Right renal cortex interstitium (tissue), 3 donors: ENCODE results near the gene ZNRF1. TPM values are rescaled to one million over a fixed set of nuclear protein-coding genes. Genes with fewer than 3 reads are reported as not detected.
"Not testable (repeated sequence)": the region's sequence is repeated elsewhere in the genome, so short reads cannot be mapped to it uniquely, and the experiment has no call there.

Experiments
- DNase-seq, 3 donors: peaks; one replicate each; pipeline ENCODE4 v3.0.0-alpha.2; 2013; ENCODE audit warnings: low read depth in 3 of 3, low spot score in 2 of 3
- polyA plus RNA-seq, 3 donors: library from polyadenylated mRNA; unstranded; fragments of 120-200 nt; gene quantifications; one replicate each; pipeline ENCODE4 v1.2.1, GENCODE V29; 2013; ENCODE audit not compliant: insufficient read length in 3 of 3

The ZNRF1 gene
- polyA plus RNA-seq, result 10 to 100 TPM; 28.7 to 29.0 (median 28.7) TPM

GRCh38 chr16:74998481-74999218 is at the start of gene ZNRF1:
Gene ZNRF1 (plus strand): TSS chr16:74999024. CDS start chr16:74999672, 648 bp downstream.
- DNase-seq, result peak in 2 of 3 donors; percentile 65 to 70

DNA sequence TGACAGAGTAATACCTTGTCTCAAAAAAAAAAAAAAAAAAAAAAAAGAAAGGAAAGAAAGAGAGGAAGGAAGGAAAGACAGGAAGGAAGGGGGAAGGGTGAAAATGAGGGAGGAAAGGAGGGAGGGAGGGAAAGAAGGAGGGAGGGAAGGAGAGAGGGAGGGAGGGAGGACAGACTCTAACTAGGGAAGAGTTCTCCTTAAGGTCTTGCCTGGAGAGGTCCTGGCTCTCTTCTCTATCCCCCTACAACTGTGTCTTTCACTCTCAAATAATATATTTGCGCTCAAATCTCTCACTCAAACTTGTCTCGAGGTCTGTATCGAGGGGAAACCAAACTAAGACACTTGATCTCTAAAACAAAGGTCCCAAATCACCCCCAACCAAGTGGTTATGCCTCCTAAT is 49.5 kb upstream of the ZNRF1 start:
- DNase-seq, result no peak

- DNase-seq, result peak in 1 of 3 donors; percentile 19
Observed at GRCh38 chr16:74950511-74950910, 48.3 kb upstream of the ZNRF1 start.

DNA sequence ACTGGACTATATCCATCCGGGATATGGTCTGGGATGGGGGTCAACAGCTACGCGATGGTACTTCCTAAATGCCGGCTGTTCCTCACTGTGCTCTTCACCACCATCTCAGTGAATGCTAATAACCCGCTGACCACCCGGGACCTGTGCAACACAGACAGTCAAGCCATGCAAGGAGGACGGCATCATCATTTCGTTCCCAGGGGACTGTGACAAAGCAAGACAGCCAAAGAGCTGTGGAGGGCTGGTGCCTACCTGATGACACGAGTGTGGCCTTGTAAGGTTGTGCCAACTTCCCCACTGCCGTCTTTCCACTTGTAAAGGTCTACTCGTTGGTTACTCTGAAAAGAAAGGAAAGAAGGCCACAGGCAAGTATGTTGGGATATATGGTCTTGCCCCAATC is 47.6 kb upstream of the ZNRF1 start:
- no peak for DNase-seq

- DNase-seq, result no peak
Observed at GRCh38 chr16:74951681-74952080, 47.1 kb upstream of the ZNRF1 start.

- DNase-seq, result no peak
Observed at GRCh38 chr16:74954763-74955162, 44.1 kb upstream of the ZNRF1 start.

- no peak for DNase-seq
Observed at GRCh38 chr16:74973304-74973703, 25.5 kb upstream of the ZNRF1 start.

DNA sequence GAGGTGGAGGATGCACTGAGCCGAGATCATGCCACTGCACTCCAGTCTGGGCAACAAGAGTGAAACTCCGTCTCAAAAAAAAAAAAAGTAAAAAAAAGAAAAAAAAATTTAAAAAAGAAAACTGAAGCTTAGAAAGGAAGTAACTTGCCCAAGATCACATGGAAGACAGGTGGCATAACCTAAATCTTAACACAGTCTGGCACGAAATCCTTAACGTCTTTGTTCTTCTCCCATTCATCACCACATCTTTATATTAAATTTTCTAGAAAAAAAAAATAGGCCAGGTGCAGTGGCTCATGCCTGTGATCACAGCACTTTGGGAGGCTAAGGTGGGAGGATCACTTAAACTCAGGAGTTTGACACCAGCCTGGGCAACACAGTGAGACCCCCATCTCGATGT is 23.2 kb upstream of the ZNRF1 start:
- DNase-seq, result no peak

- DNase-seq, result no peak
Observed at GRCh38 chr16:74982256-74982655, 16.6 kb upstream of the ZNRF1 start.

GRCh38 chr16:74984194-74984528 is 14.7 kb upstream of the ZNRF1 start:
- no peak for DNase-seq

DNA sequence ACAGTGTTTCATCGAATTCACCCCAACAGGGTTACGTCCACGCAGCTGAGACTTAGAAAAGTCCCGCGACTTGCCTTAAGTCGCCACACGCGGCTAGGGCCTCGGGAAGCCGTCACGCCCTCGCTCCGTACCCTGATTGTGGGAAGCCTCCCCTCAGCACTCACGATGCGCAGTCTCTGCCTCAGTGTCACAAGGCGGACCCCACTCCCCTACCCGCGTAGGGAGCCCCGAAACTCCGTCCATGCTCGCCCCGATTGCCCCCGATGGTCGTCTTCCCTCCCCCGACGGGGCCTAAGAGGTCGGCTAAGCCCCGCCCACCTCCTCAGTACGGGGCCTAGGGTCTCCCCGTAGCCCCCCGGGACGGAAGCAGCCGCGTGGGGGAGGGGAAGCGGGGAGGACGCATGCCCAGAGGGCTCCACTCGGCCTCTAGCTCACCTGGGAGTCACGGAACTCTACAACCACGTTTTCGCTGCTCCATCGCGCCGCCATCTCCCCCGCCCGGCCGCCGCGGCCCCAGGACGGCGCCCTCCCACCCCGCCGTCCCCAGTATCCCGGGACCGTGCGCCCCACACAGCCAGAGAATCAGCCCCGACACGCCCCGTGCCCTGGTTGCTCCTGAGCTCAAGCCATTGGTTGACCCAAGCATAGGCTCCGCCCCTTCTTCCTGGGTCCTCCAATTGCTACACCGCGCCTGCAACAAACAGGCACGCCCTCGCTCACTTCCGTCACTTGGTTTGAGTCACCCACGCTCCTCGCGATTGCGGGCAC is 14.1 kb upstream of the ZNRF1 start, which contains the start of gene WDR59:
TSS of gene WDR59 (minus strand) at position 595 of the 768 bp plus-strand sequence. CDS start at position 489, 106 bp downstream.
- peak; percentile 95 to 100 (median 99) for DNase-seq

DNA sequence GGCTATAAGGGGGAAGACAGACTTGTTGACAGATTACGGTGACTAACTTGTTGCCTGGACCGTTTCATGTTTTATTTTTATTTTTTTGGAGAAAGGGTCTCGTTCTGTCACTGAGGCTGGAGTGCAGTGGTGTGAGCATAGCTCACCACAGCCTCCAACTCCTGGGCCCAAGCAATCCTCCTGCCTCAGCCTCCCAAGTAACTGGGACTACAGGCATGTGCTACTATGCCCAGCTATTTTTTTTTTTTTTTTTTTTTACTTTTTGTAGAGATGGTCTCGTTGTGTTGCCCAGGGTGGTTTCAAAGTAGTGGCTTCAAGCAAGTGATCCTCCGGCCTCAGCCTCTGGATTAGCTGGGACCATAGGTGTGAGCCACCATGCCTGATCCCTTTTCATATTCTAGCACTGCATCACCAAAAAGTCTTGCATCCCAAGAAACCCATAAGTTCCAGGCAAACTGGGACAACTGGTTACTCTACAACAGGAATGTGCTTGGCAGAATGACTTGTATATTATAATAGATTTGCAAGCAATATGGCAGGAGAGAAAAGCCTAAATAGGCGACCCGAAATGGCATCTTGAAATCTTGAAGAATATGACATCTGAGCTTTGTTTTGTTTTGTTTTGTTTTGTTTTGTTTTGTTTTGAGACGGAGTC is 11.7 kb upstream of the ZNRF1 start:
- DNase-seq, result no peak

DNA sequence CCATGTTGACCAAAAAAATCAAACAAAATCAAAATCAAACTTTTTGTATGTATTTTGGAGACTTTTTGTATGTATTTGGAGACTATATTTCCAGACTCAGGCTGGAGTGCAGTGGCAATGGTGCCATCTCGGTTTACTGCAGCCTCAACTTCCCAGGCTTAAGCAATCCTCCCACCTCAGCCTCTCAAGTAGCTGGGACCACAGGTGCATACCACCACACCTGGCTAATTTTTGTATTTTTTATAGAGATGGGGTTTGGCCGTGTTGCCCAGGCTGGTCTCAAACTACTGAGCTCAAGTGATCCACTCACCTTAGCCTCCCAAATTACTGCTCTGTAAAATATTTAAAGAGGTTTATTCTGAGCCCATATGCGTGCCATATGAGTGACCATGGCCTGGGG is 9.0 kb upstream of the ZNRF1 start:
- not testable (repeated sequence) for DNase-seq

DNA sequence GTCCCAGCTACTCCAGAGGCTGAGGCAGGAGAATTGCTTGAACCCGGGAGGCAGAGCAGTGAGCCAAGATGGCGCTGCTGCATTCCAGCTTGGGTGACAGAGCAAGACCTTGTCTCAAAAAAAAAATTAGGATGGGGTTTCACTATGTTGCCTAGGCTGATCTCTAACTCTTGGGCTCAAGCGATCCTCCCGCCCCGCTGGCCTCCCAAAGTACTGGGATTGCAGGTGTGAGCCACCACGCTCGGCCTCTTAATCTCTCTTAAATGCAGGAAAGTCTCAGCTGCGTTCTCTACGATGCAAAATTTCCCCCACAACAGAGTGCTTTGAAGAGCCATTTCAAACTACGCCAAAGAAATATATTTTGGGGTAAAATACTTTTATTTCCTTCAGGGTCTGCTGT is 8.0 kb upstream of the ZNRF1 start:
- no peak for DNase-seq

DNA sequence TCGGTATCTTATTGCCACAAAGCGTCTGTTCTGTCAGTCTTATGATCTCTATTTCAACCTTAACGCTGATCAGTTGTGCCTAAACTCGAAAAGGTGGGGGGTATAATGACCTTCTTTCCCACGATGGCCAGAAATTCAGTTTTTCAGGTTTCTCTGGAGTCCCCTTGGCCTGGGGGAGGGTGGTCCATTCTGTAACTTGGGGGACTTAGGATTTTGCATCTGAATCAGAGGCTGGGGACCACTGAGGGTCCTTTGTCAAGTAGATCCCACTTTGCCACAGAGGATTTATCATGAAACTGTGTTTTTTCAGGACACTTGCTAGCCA is 7.6 kb upstream of the ZNRF1 start:
- DNase-seq, result no peak

- no peak for DNase-seq
Observed at GRCh38 chr16:74991593-74992403, 7.0 kb upstream of the ZNRF1 start.

GRCh38 chr16:74995986-74996385 is 2.8 kb upstream of the ZNRF1 start:
- no peak for DNase-seq

DNA sequence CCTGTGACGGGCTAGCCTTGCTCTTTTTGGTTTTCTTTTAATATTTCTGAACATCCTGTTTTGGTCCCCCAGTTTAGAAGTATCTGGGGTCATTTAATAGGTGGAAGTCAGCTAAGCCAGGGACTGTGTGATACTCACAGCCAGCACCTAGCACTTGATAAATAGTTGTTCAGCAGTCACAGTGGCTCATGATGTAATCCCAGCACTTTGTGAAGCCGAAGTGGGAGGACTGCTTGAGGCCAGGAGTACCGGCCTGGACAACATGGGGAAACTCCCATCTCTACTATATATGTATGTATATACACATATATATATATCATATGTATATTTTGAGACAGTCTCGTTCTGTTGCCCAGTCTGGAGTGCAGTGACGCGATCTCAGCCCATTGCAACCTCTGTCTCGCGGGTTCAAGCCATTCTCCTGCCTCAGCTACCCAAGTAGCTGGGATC is 1.8 kb upstream of the ZNRF1 start:
- no peak for DNase-seq

- no peak for DNase-seq
Observed at GRCh38 chr16:74999219-74999608, 390 bp downstream of the ZNRF1 start.

GRCh38 chr16:74999609-75000480 is 1.0 kb downstream of the ZNRF1 start:
- DNase-seq, result no peak
